A549 treated with Hydrocortisone at 1 μM for 4 hours (cell line): Measurements from ENCODE around the gene VPS26C. TPM values are rescaled to one million over a fixed set of nuclear protein-coding genes. Genes with fewer than 3 reads are reported as not detected.

ENCODE experiments used
- total RNA-seq: library from RNA; stranded (reverse); fragments of 200-300 nt; extraction: Qiagen RNA extraction; gene quantifications from 5 replicates; pipeline ENCODE4 v1.2.3, GENCODE V29; 2022

The VPS26C gene
- 28.9 to 40.1 TPM (median 30.9 TPM) in 5 replicates for total RNA-seq

DNA sequence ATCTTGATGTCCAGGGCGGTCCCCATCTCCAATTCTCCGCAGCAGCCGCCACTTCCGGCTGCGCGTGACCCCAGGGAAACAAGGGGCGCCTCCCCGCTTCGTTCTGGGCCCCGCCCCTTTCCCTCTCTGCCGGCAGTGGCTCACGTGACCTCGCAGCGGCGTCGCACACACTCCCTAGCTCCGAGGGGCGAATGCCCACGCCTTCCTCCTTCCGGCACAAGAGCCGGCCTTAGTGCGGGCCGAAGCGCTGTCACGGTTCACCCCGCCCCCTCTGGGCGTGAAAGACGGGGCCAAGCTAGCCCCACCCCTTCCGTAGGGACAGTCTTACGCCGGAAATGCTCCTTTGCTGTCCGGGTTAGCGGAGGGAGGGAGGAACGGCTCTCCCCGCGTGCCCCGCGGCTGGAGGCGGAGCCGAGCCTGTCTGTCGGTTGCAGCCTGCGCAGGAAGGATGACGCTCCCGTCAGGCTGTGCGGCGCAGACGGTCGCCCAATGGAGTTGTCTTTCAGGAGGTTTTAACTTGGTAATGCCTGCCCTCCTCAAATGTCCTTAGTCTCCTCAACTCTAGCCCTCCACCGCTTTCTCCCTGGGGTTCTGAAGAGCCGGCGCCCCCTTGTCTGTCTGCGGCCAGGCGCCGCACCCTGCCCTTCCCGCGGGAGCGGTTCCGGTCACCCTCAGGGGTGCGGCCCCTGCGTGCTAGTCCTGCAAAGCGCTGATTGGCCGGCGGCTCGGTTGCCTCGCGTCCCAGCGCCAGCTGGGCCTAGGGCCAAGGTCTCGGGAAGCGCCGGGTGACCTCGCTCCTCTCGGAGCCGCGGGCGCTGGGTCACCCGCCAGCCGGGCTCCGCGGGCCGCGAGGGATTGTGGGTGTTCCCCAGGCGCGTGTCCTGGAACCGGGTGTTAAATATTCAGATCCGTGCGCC is at the start of gene VPS26C:
Gene VPS26C, minus strand, starts transcription at position 66 of the 917 bp plus-strand sequence. Its CDS starts 40 bp downstream, at position 26.

Other genes starting within 250 kb of the VPS26C start
- 16.0 to 17.4 TPM (median 16.5 TPM) in 5 replicates for gene PIGP, start 194.3 kb downstream of the VPS26C start, total RNA-seq
- 23.9 to 54.9 TPM (median 27.6 TPM) in 5 replicates for gene TTC3, start 194.1 kb downstream of the VPS26C start, total RNA-seq
- 11.0 to 16.9 TPM (median 12.6 TPM) in 5 replicates for gene DYRK1A, start 99.4 kb upstream of the VPS26C start, total RNA-seq